ENCODE results near the gene EPHA6.

DNA sequence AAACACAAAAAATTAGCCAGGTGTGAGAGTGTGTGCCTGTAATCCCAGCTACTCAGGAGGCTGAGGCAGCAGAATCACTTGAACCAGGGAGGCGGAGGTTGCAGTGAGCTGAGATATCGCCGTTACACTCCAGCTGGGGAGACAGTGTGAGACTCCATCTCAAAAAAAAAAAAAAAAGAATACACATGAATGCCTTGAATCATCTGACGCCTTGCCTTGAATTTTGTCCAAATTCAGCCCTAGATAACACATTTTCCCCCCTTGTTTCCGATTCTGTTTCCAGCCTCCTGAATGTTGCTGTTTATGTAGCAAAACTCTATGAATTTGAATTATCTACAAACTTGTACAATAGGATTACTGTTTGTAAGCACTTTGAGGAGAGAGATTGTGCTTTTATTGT, 851.5 kb downstream of the EPHA6 start:
- TF ChIP-seq, protein P1, sequence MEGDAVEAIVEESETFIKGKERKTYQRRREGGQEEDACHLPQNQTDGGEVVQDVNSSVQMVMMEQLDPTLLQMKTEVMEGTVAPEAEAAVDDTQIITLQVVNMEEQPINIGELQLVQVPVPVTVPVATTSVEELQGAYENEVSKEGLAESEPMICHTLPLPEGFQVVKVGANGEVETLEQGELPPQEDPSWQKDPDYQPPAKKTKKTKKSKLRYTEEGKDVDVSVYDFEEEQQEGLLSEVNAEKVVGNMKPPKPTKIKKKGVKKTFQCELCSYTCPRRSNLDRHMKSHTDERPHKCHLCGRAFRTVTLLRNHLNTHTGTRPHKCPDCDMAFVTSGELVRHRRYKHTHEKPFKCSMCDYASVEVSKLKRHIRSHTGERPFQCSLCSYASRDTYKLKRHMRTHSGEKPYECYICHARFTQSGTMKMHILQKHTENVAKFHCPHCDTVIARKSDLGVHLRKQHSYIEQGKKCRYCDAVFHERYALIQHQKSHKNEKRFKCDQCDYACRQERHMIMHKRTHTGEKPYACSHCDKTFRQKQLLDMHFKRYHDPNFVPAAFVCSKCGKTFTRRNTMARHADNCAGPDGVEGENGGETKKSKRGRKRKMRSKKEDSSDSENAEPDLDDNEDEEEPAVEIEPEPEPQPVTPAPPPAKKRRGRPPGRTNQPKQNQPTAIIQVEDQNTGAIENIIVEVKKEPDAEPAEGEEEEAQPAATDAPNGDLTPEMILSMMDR (IDR thresholded peaks at IDR 0.05) = no peak
- TF ChIP-seq POLR2A (IDR thresholded peaks at IDR 0.05) = no peak
